Right lobe of liver (tissue), 4 donors: ENCODE data around the gene SLC25A48.

Experiments used
- CTCF ChIP-seq, 4 donors: fragments of 200-600 bp in 3 of 4; fragments of 450-650 bp in 1 of 4; IDR thresholded peaks; one replicate each; pipeline versions ENCODE4 v1.5.1 to v1.8.0; 2016 to 2022; ENCODE audit warnings: antibody characterized with exemption in 4 of 4, mild to moderate bottlenecking in 2 of 4
- POLR2A ChIP-seq: fragments of 450-650 bp; IDR thresholded peaks from one replicate; pipeline ENCODE4 v1.6.1; 2017; ENCODE audit warnings: antibody characterized with exemption, mild to moderate bottlenecking
- donor health status: DM: no; HTN: no; CAD: no.
- donor health status: DM: no; HTN: no; CAD: no.
- donor health status: DM: no; HTN: yes; CAD: no.

- TF ChIP-seq POLR2A (no peak), CTCF (IDR thresholded peaks at IDR 0.05) (no peak)
These were observed 5.3 kb upstream of the SLC25A48 start for GRCh38 chr5:135829179-135829578.
